Posterior vena cava (tissue), 2 donors: ENCODE measurements around the gene NF1. TPM values are rescaled to one million over a fixed set of nuclear protein-coding genes. Genes with fewer than 3 reads are reported as not detected.
"Not testable (repeated sequence)": the region's sequence is repeated elsewhere in the genome, so short reads cannot be mapped to it uniquely, and the experiment has no call there.

Source experiments
- DNase-seq: peaks from one replicate; pipeline ENCODE4 v3.0.0-alpha.2; 2020; ENCODE audit warnings: low spot score
- intact Hi-C, 2 donors: fragments of 100-400 bp; cut with DNase I; formaldehyde crosslinking; loops; one replicate each; pipeline versions ENCODE4 v1.14.1 to v1.14.2; 2022 to 2023
- total RNA-seq, 2 donors: library from RNA; stranded (reverse); fragmentation: NEBNext Ultra II Directional; extraction: Animal tissue kit (Norgen Biotek cat#: 25700); gene quantifications; one replicate each; pipeline ENCODE4 v1.2.1, GENCODE V29; 2021
- donor health status: DM: yes; HTN: yes; CAD: no.
- donor health status: DM: yes; HTN: yes; CAD: no.

Gene NF1
- total RNA-seq, 2 donors from 2014 or later, result 47.7 to 70.1 TPM

DNA sequence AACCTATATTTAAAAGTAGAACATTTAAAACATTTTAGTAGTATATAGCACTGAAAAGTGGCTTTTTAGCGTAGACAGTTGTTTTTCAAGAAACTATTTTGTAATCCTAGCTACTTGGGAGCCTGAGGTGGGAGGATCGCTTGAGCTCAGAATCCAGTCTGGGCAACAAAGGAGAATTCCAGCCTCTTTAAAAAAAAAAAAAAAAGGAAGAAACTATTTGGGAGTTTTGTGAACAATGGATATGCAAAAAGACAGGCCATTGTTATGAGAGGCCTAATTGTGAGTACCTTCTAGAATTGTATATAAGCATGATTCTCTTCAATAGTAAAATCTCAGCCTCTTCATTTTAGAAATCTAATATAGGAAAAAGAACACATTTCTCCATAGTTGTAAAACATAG is 184.6 kb downstream of the NF1 start:
- intact Hi-C loops, result no loop called here
- no peak for DNase-seq

DNA sequence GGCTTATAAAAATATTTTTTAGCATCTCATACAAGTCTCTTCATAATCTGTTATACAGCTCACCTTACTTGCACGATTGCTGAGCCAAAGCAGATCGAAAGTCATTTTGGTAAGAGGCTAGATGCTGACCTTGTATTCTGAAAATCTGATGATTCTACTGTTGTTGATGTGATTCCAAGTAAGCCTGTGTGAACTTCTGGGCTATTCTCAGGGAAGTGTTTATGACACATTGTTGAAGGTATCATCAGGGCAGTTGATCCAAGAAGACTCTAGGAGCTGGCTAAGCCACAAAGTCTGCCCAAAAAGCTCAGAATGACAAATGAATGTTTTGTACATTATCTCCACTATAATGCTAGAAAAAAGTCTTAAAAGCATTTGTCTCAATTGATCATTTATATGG is 186.3 kb downstream of the NF1 start:
- no peak for DNase-seq
- intact Hi-C loops, result no loop called here

DNA sequence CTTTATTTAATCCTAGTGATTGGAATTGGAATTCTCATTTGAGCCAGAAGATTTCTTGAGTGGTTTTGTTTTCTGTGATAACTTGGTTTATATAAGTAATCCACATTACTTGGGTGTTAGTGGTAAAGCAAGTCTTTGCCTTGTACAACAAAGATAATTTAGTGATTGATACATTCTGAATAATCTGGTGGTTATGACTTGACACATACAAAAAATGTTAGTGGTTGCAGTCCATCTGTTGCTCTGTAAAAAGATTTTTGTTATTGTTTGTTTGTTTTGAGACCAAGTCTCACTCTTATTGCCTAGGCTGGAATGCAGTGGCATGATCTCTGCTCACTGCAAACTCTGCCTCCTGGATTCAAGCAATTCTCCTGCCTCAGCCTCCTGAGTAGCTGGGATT is 189.1 kb downstream of the NF1 start:
- intact Hi-C loops, result no loop called here
- DNase-seq, result no peak

DNA sequence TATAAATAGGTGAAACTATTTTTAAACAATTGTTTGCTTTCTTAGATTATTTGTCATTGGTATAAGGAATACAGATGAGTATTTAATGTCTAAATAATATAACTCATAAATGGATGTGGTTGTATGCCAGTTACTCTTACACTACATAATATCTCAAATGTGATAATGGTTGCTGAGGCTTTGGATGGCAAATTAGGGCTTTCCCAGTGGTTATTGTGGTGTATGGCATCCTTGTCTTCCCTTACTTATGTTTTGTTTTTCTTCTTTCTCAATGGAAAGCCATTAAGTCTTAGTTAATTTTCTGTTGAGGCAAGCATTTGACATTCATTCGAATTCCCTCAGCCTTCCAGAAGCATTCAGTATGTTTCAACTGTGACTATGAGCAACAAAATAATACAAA is 191.8 kb downstream of the NF1 start:
- DNase-seq, result no peak
- intact Hi-C loops, result no loop called here

DNA sequence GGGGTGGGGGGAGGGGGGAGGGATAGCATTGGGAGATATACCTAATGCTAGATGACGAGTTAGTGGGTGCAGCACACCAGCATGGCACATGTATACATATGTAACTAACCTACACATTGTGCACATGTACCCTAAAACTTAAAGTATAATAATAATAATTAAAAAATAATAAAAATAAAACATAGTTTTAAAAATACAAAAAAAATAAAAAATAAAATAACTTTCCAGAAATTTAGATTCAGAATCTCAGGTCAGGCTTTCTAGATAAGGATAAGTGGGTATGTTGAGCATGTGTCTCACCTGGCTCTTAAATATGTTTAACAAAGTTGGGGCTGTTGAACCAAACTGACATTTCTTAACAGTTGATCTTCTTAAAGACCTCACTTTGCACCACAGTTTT is 193.2 kb downstream of the NF1 start:
- intact Hi-C loops, result not testable (repeated sequence)

DNA sequence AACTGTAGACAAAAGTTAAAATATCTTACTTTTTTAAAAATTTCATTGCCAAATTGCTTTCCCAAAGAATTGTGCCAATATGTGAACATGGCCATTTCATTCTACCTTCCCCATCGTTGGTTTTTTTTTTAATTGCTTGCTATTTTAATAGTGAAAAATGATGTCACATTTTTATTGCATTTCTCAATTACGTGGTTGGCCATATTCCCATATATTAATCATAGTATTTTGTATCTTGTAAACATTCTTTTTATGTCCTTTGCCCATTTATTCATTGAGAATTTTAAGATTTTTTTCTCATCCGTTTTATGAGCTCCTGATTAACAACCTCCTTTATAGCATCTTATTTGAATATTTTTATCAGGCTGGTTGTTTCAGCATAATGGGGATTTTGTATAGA is 195.0 kb downstream of the NF1 start:
- intact Hi-C loops, result no loop called here

More for the DNA sequence above, 193.2 kb downstream of the NF1 start:
- DNase-seq, result not testable (repeated sequence)

DNA sequence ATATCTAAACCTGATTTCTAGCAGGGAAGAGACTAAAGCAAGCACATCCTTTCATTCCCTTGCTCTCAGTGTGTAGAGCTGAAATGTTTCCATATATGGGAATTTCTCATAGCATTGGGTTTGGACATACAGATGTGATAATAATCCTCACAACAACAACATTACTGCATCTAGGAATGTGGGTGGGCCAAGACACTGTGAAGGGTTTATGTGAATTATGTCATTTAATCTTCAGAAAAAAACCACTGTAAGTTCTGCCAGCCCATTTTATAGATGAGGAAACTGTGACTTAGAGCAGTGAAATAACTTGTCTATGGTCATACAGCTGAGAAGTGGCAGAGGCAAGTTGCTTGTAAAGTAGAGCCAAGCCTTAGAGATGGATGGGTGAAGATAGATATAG is 197.0 kb downstream of the NF1 start:
- DNase-seq, result no peak
- intact Hi-C loops, result no loop called here

More for the DNA sequence above, 195.0 kb downstream of the NF1 start:
- no peak for DNase-seq

DNA sequence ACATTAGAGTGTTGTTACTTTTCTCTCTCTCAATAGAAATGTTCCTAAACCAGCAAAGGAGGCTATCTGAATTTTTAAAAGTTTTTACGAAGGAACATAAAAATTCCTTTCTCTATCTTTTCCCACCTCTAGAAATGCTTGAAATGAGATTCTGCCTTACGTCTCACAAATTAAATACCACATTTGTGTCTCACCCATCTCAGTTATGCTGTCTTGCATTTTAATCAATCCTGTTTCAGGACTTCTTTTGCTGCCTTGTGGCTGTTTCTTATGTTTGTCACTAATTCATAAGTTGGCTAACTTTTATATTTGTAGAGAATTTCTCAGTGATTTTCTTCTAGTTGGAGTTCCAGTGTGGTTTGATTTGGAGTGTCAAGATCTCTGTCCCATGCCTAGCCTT is 198.8 kb downstream of the NF1 start:
- intact Hi-C loops, result no loop called here
- no peak for DNase-seq

DNA sequence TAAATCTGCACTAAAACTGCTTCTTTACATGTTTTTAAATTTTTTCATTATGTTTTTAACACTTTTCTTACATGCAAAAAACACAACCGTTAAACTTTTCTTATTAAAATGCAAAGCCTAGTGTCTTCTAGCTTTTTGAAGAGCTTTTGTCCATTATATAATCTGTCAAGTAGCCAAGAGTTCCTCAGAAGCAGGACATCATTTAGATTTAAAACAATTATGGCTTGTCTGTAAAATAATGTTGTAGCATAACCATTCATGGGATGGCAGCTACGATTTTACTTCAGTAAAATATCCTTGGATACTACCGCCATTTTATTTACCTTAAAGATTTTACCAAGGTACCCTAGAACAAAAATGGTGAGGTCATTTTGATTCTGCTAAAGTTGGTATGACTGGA is 199.5 kb downstream of the NF1 start:
- intact Hi-C loops, result no loop called here
- DNase-seq, result no peak

DNA sequence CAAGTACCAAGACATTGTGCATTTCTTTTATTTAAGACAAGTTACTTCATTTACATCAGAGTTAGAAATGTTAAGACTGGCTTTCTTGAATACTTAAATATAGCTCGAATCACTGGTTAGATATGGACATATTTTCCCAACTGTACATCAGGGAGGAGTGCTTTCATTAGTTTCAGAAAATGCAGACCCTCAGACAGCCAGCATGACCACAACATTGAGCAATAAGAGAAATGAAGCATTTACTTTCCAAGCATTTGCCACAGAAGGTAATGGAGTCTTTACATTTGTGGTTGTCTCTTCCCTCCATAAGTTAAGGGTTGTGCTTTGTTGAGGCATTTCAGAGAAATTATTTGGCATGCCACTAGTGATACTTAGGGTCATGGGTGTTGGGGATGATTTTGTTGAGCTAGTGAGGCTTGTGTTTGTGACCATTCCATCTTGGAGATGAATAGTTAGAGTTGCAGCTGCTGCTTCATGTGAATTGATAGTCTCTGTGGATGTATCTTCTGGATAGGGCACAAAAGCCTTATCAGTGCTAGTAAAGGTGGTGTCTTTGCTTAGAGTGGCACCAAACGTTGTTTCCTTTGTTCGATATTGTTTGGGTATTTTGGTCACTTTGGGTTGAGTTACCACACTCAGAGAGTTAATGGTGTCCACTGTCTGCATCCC is 200.2 kb downstream of the NF1 start:
- intact Hi-C loops, result no loop called here

DNA sequence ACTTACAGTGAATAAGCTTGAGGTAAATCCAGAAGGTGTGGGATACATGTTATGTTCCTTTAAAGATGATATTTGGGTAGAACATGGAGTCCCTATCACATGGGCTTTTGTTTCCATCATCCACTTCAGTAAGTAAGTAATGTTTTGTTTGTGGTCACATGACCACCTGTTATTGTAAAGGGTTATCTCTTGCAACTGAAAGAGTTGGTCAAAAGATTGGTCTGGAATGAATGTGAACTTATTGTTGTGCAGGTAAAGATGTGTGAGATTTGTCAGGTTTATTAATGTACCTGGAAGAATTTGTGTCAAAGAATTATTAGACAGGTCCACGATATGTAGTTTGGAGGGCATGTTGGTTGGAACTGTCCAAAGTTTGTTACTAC is 200.7 kb downstream of the NF1 start:
- intact Hi-C loops, result no loop called here
- DNase-seq, result no peak

More for the DNA sequence above, 200.2 kb downstream of the NF1 start:
- no peak for DNase-seq

DNA sequence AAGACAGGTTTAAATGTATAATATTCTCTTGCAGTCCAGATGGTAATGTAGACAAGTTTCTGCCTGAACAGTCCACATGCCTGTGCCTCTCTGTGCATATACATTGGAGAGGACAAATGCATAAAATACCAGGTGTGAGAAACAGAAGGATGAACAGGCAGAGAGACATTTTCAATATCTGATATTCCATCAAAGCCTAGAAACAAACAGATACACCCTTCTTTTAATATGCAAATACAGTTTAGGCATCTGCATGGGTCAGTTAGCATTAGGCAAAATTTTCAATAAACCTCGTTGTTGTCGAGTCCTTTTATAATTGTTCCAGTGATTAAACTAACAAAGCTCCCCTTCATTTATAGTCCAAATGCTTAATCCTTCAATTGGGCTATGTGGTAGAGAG is 201.4 kb downstream of the NF1 start:
- intact Hi-C loops, result no loop called here
- no peak for DNase-seq

DNA sequence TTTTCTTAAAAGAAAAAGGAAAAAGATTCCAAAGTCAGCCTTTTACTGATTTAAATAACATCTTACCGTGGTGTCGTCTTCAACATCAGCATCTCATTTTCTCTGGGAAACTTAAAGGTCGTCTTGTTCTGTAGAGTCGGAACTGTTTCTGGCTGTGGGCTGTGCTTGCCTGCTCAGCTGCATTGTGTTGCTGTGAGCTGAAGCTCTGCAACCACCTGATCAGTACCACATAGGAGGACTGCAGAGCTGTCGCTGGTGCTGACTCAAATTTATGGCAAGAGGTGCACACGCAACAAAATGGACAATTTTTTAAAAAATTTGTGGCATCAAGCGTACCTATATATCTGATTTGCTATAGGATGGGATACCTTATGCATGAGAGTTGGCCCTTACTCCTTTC is 202.3 kb downstream of the NF1 start, which contains the start of gene OMG:
OMG (minus strand) TSS at position 150 of the 400 bp plus-strand sequence. CDS start 908 bp downstream, outside the sequence.
- DNase-seq, result no peak
- intact Hi-C loops, result no loop called here

DNA sequence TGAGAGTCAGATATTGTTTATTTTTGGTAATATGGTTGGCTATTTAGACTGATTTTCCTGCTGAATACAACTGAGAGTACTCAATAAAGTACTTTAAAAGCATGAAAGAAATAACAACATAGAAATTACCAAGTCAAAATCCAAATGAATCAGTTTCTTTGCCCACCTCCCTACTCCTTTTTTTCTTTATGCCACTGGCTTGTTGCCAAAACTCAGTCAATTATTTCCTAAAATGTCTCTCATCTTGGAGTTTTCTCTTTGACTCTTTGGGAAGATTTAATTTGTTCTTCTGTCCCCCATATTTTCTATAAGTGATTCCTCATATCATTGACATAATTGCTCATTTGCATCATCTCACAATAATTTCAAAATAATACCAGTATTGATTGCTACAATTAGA is 204.8 kb downstream of the NF1 start:
- intact Hi-C loops, result no loop called here
- no peak for DNase-seq

DNA sequence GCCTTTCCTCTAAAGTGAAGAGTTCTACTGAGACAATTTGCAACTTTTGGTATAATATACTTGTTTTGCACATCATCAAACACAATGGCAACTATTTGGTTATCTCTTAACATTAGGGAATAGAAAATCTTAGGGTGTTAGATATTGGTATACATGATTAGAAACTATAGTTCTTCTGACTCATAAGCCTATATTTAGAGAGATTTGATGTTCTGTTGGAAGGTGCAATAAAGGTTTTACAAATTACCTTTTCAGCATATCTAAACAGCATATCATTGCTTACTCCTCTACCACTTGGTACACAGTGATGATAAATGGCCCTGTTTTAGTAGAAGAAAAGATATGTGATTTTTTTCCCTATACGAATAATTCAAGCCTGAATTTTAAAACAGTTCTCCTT is 212.9 kb downstream of the NF1 start:
- intact Hi-C loops, result no loop called here
- DNase-seq, result no peak

DNA sequence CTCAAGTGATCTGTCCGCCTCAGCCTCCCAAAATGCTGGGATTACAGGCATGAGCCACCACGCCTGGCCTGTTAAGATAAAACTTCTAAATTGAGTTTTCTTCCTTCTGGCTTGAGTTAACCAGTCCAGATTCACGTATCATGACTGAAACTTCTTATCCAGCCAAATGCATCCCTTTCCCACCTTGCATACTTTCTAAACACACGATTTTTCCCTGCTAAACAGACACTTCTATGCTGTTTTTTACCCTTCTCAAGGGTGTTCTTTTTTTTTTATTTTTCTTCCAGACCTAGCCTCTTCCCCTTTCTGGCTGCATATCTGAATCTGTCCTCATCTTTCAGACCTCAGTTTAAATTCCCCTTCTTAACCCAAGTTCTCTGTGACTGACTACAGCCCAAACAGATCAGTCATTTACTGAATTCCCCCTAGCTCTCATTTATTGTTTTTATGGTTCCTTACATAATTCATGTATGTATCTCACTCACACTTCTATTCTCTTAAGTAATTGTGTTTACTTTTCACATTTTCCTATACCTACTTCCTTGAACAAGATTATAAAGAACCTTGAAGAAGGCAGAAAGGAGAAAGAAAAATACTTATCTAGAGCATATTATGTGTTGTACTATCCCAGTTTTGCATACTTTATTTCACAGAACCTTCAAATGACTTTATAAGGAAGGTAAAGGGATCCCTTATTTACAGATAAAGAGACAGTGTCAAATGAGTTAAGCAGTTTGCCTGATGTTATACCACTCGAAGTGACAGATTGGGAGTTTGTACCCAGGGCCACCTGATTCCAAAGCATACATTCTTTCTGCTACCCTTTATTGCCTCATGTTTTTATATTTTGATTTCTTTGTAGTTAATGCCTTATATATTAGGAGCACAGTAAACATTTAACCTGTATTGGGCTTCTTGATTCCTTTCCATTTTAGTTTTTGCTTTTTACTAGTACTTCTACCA is 213.9 kb downstream of the NF1 start:
- intact Hi-C loops, result no loop called here
- no peak for DNase-seq

DNA sequence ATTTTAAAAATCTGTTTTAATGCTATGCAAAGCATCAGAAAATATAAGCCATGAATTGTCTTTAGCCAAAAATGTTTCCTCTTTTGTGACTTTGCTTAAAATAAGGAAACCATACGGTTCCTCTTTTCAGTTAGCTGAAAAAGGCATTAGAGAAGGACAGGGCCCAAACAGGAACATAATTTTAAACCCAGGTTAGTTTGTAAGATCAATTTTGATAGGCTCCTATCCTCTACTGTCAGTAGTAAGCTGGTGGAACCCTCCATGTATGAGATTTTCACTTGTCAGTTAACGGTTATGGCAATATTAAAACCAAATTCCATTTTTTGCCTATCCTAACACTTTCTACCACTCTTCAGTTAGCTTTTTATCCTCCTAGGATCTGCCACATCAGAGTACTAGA is 214.8 kb downstream of the NF1 start:
- intact Hi-C loops, result no loop called here
- no peak for DNase-seq

DNA sequence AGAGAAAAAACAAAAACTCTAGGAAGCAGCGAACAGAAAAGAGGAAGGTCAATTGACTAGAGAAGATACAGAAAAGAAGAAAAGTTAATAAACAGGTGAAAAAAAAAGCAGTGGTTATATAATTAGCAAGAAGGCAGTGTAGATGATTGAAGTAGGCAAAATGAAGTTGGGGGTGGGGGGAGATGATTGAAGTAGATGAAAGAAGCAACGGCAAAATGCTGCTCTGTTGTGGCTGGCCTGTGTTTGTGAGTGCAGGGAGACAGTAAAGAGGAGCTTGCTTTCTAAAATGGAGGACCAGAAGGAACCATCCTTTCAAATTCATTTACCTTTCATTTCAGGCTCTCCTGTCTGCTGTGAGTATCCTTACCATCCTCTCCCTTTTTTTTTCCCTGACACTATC is 215.5 kb downstream of the NF1 start:
- no peak for DNase-seq
- intact Hi-C loops, result no loop called here

DNA sequence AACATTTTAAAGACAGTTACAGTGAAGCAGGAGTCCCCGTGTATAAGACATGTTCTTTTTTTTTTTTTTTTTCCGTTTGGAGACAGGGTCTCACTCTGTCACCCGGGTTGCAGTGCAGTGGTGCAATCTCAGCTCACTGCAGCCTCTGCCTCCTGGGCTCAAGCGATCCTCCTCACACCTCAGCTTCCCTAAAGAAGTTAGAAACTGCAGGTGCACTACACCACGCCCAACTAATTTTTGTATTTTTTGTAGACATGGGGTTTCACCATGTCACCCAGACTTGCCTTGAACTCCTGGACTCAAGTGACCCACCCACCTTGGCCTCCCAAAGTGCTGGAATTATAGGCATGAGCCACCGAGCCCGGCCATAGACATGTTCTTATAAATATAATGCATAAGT is 216.1 kb downstream of the NF1 start:
- DNase-seq, result peak; percentile 69

DNA sequence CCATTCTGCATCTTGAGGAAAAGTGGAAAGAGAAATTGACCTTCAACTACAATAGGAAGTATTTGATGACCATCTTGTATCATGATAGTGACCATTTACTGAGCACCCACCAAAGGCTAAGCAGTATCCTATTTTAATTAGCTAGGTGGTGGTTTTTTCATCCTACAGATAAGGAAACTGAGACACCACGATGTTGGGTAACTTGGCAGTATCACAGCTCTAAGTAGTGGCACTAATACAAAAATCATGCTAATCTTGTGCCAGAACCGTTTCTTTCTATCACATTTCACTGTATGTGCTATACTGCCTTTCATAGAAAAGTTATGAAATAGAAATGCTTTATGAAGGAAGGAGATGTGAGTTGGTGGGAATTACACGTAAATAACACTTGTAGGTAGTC is 216.7 kb downstream of the NF1 start:
- DNase-seq, result no peak
- intact Hi-C loops, result no loop called here

More for the DNA sequence above, 216.1 kb downstream of the NF1 start:
- intact Hi-C loops, result no loop called here

DNA sequence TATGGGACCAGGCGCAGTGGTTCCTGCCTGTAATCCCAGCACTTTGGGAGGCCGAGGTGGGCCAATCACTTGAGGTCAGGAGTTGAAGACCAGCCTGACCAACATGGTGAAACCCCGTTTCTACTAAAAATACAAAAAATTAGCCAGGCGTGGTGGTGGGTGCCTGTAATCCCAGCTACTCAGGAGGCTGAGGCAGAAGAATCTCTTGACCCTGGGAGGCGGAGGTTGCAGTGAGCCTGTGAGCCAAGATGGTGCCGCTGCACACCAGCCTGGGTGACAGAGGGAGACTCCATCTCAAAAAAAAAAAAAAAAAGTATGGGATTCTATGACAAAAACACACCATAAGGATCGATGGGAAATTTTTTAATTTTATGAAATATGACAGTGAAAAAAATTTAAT is 217.4 kb downstream of the NF1 start:
- DNase-seq, result peak; percentile 70
- intact Hi-C loops, result not testable (repeated sequence)
